OCI-LY3 (cell line): Measurements from ENCODE around the gene SCG2.

Experiments used
- EZH2phosphoT487 ChIP-seq: fragments of 200-600 bp; shearing (Covaris generic); IDR thresholded peaks from 2 replicates; pipeline ENCODE4 v1.6.1; 2018; ENCODE audit warnings: antibody characterized with exemption, mixed run types, low read depth
- TF ChIP-seq, protein P1 (sequence below): fragments of 200-600, 300-600 bp; sonication (generic); IDR thresholded peaks from 2 replicates; pipeline ENCODE4 v1.5.1; 2014; ENCODE audit warnings: antibody characterized with exemption, low read length, low read depth

DNA sequence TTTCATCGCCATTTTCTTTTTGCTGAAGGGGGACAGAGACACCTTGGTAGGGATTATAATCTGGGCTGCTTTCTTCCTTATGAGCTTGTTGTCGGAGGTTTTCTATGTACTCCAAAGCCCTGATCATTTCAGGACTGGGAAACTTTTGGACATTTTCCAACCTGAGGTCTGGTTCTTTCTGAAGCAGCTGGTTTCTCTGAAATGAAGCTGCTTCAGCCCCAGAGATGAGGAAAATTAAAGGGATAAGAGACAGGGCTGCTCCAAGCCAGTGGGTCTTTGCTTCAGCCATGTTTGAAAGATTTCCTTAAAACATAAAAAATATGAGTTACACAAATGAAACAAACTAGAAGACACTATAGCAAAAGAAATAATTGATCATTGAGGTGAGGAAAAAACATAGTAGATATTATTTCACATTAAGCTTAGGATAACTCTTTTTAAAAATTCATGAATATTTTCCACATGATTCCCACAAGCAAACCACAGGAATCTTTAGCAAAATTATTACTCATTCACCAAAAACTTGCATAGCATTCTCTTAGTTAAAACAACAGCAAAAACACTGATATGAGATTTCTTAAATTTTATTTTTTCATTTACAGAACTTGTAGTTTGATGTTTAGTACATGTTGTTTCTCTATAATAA lies 3.0 kb downstream of the SCG2 start:
- TF ChIP-seq, protein P1, sequence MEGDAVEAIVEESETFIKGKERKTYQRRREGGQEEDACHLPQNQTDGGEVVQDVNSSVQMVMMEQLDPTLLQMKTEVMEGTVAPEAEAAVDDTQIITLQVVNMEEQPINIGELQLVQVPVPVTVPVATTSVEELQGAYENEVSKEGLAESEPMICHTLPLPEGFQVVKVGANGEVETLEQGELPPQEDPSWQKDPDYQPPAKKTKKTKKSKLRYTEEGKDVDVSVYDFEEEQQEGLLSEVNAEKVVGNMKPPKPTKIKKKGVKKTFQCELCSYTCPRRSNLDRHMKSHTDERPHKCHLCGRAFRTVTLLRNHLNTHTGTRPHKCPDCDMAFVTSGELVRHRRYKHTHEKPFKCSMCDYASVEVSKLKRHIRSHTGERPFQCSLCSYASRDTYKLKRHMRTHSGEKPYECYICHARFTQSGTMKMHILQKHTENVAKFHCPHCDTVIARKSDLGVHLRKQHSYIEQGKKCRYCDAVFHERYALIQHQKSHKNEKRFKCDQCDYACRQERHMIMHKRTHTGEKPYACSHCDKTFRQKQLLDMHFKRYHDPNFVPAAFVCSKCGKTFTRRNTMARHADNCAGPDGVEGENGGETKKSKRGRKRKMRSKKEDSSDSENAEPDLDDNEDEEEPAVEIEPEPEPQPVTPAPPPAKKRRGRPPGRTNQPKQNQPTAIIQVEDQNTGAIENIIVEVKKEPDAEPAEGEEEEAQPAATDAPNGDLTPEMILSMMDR, result no peak
- TF ChIP-seq EZH2phosphoT487, result no peak
